Measurements from ENCODE around the gene PPM1K. TPM values are rescaled to one million over a fixed set of nuclear protein-coding genes. Genes with fewer than 3 reads are reported as not detected.

Gene PPM1K
- total and polyA plus RNA-seq, 9 of the 15 experiments (the other 6 are each of a cell fraction or from before 2014, with no cell fraction given) = 8.2 to 18.0 (median 10.5) TPM

- no peaks in the 10 kb centered on the region for H3K79me2 ChIP-seq (ENCODE audit: control insufficient read depth, insufficient read depth, low read length)
These were observed 56.6 kb downstream of the PPM1K start for GRCh38 chr4:88227734-88228133.

More at GRCh38 chr4:88227734-88228133, 56.6 kb downstream of the PPM1K start:
- no peaks in the 10 kb centered on the region for H4K20me1 ChIP-seq (replicated peaks; ENCODE audit: control insufficient read depth, insufficient read depth, low read length)
- intact Hi-C loops (cut with micrococcal nuclease) = no loop called here
- 2% methylated on average over 2 of the region's 2 CpGs for WGBS (ENCODE audit: insufficient coverage, low coverage, missing lambda C conversion rate)
- in situ Hi-C loops (cut with MboI) = no loop called here
- H3K4me1 ChIP-seq (replicated peaks in 1 of 2; ENCODE audit: control insufficient read depth in 2 of 2, insufficient read depth in 2 of 2, low read length in 2 of 2) = no peaks in the 10 kb centered on the region
- no peak for ATAC-seq
- CTCF ChIA-PET (ENCODE audit: low intra/inter-chr PET ratio) = no interaction called here
- TF ChIP-seq, protein P1, sequence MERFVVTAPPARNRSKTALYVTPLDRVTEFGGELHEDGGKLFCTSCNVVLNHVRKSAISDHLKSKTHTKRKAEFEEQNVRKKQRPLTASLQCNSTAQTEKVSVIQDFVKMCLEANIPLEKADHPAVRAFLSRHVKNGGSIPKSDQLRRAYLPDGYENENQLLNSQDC (CRISPR knock-in tag; IDR thresholded peaks at IDR 0.05) = no peak
- TF ChIP-seq, protein P2, sequence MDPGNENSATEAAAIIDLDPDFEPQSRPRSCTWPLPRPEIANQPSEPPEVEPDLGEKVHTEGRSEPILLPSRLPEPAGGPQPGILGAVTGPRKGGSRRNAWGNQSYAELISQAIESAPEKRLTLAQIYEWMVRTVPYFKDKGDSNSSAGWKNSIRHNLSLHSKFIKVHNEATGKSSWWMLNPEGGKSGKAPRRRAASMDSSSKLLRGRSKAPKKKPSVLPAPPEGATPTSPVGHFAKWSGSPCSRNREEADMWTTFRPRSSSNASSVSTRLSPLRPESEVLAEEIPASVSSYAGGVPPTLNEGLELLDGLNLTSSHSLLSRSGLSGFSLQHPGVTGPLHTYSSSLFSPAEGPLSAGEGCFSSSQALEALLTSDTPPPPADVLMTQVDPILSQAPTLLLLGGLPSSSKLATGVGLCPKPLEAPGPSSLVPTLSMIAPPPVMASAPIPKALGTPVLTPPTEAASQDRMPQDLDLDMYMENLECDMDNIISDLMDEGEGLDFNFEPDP (CRISPR knock-in tag; IDR thresholded peaks at IDR 0.05) = no peak
- no peak for TF ChIP-seq RBM14 (IDR thresholded peaks at IDR 0.05; ENCODE audit: borderline replicate concordance, insufficient read depth, low read depth, low read length)
- TF ChIP-seq TRIM24 (IDR thresholded peaks at IDR 0.05) = no peak
- TF ChIP-seq RERE (CRISPR knock-in tag; IDR thresholded peaks at IDR 0.05; ENCODE audit: borderline replicate concordance) = no peak
- no peak for TF ChIP-seq ZFP1 (CRISPR knock-in tag; IDR thresholded peaks at IDR 0.05)
- TF ChIP-seq SMARCA4 (IDR thresholded peaks at IDR 0.05) = no peak
- TF ChIP-seq IFI16 (CRISPR knock-in tag; IDR thresholded peaks at IDR 0.05) = no peak
- no peak for TF ChIP-seq HDAC2 (IDR thresholded peaks at IDR 0.05)
- no peak for TF ChIP-seq MYNN (IDR thresholded peaks at IDR 0.05)
- no peak for TF ChIP-seq MYNN (CRISPR knock-in tag; IDR thresholded peaks at IDR 0.05)
- TF ChIP-seq, protein P3, sequence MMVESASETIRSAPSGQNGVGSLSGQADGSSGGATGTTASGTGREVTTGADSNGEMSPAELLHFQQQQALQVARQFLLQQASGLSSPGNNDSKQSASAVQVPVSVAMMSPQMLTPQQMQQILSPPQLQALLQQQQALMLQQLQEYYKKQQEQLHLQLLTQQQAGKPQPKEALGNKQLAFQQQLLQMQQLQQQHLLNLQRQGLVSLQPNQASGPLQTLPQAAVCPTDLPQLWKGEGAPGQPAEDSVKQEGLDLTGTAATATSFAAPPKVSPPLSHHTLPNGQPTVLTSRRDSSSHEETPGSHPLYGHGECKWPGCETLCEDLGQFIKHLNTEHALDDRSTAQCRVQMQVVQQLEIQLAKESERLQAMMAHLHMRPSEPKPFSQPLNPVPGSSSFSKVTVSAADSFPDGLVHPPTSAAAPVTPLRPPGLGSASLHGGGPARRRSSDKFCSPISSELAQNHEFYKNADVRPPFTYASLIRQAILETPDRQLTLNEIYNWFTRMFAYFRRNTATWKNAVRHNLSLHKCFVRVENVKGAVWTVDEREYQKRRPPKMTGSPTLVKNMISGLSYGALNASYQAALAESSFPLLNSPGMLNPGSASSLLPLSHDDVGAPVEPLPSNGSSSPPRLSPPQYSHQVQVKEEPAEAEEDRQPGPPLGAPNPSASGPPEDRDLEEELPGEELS (CRISPR knock-in tag; IDR thresholded peaks at IDR 0.05; ENCODE audit: borderline replicate concordance) = no peak
- no peaks in the 10 kb centered on the region; a peak in 1 of 5 replicates for H3K27me3 ChIP-seq (ENCODE audit: control insufficient read depth in 2 of 2, insufficient read depth in 2 of 2, low read length in 2 of 2)
- H3K9me3 ChIP-seq (replicated peaks; ENCODE audit: control insufficient read depth, insufficient read depth, low read depth, low read length) = no peaks in the 10 kb centered on the region
- H3K9ac ChIP-seq (ENCODE audit: insufficient read depth in 1 of 2, low read depth in 2 of 2, low read length in 2 of 2) = no peak overlapping the region
- H2AFZ ChIP-seq (ENCODE audit: low read depth, low read length) = no peak overlapping the region
- DNase-seq (ENCODE audit: extremely low read depth in 1 of 4, low spot score in 3 of 4) = no peak
- H3K4me3 ChIP-seq = no peak overlapping the region
- POLR2A ChIA-PET = interaction anchor here (0.6 kb wide), 1 partner anchor 517 kb away, joined by 3 read pairs; no protein-coding TSS in a partner anchor
- no peak overlapping the region for H3K4me2 ChIP-seq (ENCODE audit: insufficient read depth, low read length)
- H3K36me3 ChIP-seq (ENCODE audit: control insufficient read depth, insufficient read depth, low read length) = no peaks in the 10 kb centered on the region
- H3K9me1 ChIP-seq (ENCODE audit: control insufficient read depth, insufficient read depth, low read length) = no peaks in the 10 kb centered on the region
- no peak overlapping the region for H3K27ac ChIP-seq (ENCODE audit: extremely low read depth, low read depth, low read length)
- BruUV-seq (replicated peaks) = no TSS peak
- no peak for FAIRE-seq
